Fibroblast of peridontal ligament (primary cell): ENCODE measurements around the gene ABHD6.
"Not testable (repeated sequence)": the region's sequence is repeated elsewhere in the genome, so short reads cannot be mapped to it uniquely, and the experiment has no call there.

ENCODE experiments used
- DNase-seq: peaks from one replicate; pipeline ENCODE4 v3.0.0-alpha.2; 2010; ENCODE audit errors: extremely low read depth

The ABHD6 gene, protein sequence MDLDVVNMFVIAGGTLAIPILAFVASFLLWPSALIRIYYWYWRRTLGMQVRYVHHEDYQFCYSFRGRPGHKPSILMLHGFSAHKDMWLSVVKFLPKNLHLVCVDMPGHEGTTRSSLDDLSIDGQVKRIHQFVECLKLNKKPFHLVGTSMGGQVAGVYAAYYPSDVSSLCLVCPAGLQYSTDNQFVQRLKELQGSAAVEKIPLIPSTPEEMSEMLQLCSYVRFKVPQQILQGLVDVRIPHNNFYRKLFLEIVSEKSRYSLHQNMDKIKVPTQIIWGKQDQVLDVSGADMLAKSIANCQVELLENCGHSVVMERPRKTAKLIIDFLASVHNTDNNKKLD

GRCh38 chr3:58237238-58237940 lies at the start of gene ABHD6:
Gene ABHD6 (plus strand): TSS chr3:58237792. CDS start chr3:58256587, 18,795 bp downstream.
- DNase-seq: peak; percentile 51

DNA sequence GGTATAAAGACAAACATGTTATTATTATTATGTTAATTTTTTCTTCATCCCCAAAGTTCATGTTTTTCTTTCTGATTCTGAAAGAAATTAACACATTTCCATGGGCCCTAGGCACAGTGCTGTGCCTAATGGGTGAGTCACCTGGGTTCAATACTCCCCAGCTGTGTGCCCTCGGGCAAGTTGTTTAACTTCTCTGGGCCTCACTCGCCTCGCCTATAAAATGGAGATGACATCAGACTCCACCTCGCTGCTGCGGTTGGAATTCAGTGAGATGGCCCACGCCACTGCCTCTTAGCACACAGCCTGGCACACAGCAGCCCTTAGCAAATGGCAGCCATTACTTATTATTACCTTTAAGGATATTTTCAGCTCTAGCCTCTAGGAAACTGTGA lies 49.4 kb upstream of the ABHD6 start:
- no peak for DNase-seq

GRCh38 chr3:58188921-58189451 lies 48.6 kb upstream of the ABHD6 start:
- no peak for DNase-seq

DNA sequence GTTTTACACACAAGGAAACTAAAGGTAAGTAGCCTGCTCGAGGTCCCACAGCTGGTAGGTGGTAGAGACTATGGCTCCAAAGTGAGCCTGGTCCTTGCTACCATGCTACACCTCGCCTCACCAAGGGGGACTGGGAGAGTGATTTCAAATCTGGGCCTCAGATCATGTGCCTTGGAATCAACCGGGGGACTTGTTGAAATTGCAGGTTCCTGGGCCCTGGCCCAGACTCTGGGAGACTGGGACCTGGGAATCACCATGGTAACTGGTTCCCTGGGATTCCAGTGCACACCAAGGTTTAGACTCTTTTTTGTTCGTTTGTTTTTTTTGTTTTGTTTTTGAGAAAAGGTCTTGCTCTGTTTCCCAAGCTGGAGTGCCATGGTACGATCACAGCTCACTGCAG lies 47.9 kb upstream of the ABHD6 start:
- DNase-seq: no peak

GRCh38 chr3:58190291-58190690 lies 47.3 kb upstream of the ABHD6 start:
- DNase-seq: no peak

DNA sequence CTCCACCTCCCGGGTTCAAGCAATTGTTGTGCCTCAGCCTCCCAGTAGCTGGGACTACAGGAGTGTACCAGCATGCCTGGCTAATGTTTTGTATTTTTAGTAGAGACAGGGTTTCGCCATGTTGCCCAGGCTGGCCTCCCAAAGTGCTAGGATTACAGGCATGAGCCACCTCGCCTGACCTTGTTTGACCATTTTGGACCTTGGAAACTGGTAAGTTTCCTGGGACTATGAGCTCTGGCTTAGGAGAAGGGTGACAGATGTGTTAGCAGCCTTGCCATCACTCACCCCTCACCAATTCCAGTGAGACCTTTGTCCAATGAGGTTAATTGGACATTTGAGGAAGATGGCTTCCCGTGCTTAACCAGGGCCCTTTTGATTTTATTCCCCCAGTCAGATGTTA lies 46.7 kb upstream of the ABHD6 start:
- no peak for DNase-seq

GRCh38 chr3:58191361-58191991 lies 46.1 kb upstream of the ABHD6 start:
- no peak for DNase-seq

GRCh38 chr3:58192069-58192468 lies 45.5 kb upstream of the ABHD6 start:
- DNase-seq: no peak

- DNase-seq: no peak
Observed at GRCh38 chr3:58193682-58194407, 43.7 kb upstream of the ABHD6 start.

DNA sequence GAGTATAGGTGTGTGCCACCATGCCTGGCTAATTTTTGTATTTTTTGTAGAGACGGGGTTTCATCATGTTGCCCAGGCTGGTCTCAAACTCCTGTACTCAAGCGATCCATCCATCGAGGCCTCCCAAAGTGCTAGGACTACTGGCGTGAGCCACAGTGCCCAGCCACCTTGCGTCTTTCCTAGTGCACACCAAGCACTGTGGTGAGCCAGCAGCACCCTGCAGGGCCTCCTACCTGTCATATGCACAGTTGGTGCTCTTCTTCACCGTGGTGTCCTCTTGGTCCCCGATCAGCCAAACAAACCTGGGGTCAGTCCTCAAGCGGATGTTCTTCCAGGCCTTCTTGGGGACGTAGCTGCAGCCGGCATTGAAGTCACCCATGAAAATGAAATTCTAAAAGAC lies 40.0 kb upstream of the ABHD6 start:
- DNase-seq: no peak

DNA sequence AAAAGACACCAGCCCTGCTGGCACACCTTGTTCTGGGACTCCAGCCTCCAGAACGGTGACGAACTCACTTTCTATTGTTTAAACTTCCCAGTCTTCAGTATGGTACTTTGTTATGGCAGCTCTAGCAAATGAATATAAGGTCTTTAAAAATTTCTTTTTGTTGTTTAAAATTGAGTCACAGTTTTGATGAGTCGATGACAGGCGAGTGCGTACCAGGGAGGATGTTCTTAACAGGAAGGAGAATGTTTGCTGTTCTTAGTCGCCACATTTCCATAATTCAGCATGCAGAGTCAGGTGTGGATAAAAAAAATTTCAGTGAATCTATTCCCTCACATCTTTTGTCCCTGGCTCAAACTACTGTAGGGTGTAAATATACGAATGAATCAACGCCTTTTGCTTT lies 39.2 kb upstream of the ABHD6 start:
- no peak for DNase-seq

- no peak for DNase-seq
Observed at GRCh38 chr3:58198804-58199203, 38.8 kb upstream of the ABHD6 start.

GRCh38 chr3:58200121-58200709 lies 37.4 kb upstream of the ABHD6 start:
- DNase-seq: no peak

- no peak for DNase-seq
Observed at GRCh38 chr3:58200846-58201355, 36.7 kb upstream of the ABHD6 start.

DNA sequence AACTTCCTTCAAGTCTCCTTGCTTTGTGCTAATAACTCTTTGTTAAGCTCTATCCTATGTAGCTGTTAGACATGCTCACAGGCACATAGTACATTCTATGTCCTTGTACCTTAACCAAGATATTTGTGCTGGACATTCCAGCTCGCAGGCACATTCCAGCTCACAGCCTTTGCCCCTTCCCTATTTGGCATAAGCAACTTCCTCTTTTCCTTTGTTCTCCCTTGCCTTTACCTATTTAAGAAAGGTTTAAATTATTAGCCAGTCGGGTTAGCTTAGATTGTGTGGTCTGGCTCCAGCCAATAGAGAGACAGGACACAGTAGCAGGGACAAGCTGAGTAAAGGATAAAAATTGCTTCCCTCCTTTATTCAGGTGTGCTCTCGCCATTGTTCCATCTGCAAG lies 36.1 kb upstream of the ABHD6 start:
- DNase-seq: not testable (repeated sequence)

DNA sequence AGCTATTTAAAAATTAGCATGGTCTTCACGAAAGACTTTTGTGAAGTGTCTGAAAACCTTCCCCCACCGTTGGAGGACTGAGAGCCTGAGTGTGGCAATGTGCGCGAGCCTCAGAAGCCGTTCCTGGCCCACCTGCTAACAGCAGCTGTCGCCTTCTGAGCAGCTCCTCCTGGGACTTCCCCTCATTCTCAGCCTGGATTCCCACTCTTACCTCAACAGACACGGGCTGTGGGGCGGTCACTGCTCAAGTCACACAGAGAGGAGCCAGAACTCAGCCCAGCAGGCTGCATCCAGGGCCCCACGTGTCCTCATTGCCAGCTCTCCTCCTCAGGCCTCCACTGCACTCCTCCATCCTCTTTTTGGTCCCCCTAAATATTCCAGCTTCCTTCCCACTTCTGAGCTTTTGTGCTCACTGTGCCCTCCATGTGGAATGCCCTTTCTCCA lies 34.7 kb upstream of the ABHD6 start:
- DNase-seq: no peak

- no peak for DNase-seq
Observed at GRCh38 chr3:58203541-58203940, 34.1 kb upstream of the ABHD6 start.

- DNase-seq: no peak
Observed at GRCh38 chr3:58204720-58205119, 32.9 kb upstream of the ABHD6 start.

- DNase-seq: no peak
Observed at GRCh38 chr3:58205981-58206380, 31.6 kb upstream of the ABHD6 start.

- DNase-seq: peak; percentile 27
Observed at GRCh38 chr3:58206406-58207011, 31.1 kb upstream of the ABHD6 start.

DNA sequence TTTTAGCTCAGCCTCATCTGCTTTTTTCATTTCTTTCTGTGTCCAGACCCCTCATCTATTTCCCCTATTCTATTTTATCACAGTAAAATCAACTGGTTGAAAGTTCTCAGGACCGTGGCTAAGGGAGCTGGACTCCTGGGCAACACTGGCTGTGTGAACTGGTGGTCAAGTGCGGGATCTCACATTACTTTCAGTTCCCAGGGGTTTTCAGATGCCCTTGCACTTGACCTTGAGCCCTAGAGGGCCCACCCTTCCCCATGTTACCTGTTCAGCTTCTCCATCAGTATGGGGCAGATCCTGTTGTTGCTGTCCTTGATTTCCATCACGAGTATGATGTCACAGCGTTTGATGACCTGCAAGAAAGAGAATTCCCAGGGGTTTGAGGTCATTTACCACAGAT lies 29.6 kb upstream of the ABHD6 start:
- DNase-seq: no peak
